Astrocyte of the cerebellum (primary cell): ENCODE measurements around the gene B3GLCT.

Experiments
- DNase-seq: peaks from one replicate; pipeline ENCODE4 v3.0.0-alpha.2; 2011; ENCODE audit warnings: low read depth
- H3K4me3 ChIP-seq: 2 replicates; pipeline ENCODE4 v1.5.1; 2011; ENCODE audit warnings: mild to moderate bottlenecking, low read depth, low read length, moderate library complexity
- in situ Hi-C: cut with HindIII; loops from 2 replicates; pipeline ENCODE4 v1.10.0; 2017; ENCODE audit warnings: low sequenced_read_pairs
- TF ChIP-seq, protein P1 (sequence below): IDR thresholded peaks from 2 replicates; pipeline ENCODE4 v1.5.1; 2012; ENCODE audit warnings: low read length, low read depth, moderate library complexity, mild to moderate bottlenecking; ENCODE audit errors: missing control alignments

The B3GLCT gene

DNA sequence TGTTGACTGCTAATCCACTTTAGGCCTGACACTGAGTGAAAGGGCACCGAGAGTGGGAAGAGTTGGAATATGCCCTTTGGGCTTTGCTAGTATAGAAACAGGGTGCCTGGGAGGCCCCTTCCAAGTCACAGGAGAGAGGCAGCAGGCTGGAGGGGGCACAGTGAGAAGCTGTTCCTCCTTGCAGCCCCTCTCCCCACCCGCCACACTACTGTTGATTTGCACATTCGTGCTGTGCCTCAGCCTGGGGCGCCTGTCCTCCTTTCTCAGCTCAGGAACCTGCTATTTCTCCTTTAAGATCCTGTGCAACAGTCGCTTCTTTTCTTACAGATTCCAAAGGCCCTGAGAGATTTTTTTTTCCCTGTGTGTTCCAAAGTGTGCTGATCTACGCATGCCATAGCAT lies 2.8 kb upstream of the B3GLCT start:
- in situ Hi-C loops, result no loop called here
- TF ChIP-seq, protein P1, sequence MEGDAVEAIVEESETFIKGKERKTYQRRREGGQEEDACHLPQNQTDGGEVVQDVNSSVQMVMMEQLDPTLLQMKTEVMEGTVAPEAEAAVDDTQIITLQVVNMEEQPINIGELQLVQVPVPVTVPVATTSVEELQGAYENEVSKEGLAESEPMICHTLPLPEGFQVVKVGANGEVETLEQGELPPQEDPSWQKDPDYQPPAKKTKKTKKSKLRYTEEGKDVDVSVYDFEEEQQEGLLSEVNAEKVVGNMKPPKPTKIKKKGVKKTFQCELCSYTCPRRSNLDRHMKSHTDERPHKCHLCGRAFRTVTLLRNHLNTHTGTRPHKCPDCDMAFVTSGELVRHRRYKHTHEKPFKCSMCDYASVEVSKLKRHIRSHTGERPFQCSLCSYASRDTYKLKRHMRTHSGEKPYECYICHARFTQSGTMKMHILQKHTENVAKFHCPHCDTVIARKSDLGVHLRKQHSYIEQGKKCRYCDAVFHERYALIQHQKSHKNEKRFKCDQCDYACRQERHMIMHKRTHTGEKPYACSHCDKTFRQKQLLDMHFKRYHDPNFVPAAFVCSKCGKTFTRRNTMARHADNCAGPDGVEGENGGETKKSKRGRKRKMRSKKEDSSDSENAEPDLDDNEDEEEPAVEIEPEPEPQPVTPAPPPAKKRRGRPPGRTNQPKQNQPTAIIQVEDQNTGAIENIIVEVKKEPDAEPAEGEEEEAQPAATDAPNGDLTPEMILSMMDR, result no peak
- no peak for DNase-seq
- H3K4me3 ChIP-seq, result no peak overlapping the region

DNA sequence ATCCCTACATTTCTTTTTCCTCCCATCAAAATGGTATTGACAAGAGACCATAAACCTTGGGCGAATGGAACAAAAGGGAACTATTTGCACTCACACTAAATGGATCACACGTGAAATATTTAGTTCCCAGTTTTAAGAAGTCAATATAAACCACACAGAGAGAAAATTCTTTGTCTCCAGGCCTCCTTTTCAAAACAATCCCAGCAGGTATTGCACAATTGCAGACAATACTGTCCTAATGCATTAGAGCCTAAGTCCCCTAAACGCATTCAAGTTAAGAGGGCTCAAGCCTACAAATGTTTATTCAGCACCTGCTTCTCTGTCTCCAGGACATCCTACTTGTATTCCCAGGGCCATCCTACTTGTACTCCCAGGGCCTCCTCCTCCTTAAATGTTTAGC lies 1.3 kb upstream of the B3GLCT start:
- in situ Hi-C loops, result no loop called here
- TF ChIP-seq, protein P1, result no peak
- H3K4me3 ChIP-seq, result no peak overlapping the region
- no peak for DNase-seq

DNA sequence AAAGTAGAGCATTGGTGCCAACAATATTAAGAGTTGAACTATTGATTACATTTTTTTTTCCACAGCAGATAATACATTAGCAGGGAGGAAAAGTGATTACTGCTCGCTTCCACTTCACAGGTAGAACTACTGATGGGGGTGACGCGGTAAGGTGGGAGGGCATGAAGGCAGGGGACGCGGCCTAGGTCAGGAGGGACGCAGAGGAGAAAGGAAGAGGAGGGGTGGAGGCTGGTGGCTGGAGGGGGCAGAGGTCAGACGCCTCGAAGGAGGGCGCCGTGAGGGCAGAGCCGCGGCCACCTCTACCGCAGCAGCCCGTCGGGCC lies 287 bp upstream of the B3GLCT start:
- DNase-seq, result no peak
- TF ChIP-seq, protein P1, result no peak
- in situ Hi-C loops, result no loop called here
- H3K4me3 ChIP-seq, result peak overlapping the region; percentile 68

DNA sequence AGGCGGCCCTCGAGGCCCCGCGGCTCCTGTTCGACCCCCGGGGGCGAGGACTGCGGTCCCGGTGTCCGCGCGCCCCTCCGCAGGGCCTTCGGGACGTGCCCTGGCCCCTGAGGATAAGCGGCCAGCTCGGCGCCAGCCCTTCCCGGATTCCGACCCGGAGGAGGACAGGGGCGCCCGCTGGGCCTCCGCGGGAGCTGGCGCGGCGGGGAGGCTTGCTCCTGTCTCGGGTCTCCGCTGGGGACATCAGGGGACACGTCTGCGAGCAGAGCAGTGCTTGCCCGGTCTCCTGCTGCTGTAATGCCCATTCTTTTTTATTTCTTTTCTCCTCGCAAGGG lies 829 bp downstream of the B3GLCT start:
- TF ChIP-seq, protein P1, result no peak
- in situ Hi-C loops, result no loop called here
- H3K4me3 ChIP-seq, result peak overlapping the region; percentile 68
- no peak for DNase-seq

DNA sequence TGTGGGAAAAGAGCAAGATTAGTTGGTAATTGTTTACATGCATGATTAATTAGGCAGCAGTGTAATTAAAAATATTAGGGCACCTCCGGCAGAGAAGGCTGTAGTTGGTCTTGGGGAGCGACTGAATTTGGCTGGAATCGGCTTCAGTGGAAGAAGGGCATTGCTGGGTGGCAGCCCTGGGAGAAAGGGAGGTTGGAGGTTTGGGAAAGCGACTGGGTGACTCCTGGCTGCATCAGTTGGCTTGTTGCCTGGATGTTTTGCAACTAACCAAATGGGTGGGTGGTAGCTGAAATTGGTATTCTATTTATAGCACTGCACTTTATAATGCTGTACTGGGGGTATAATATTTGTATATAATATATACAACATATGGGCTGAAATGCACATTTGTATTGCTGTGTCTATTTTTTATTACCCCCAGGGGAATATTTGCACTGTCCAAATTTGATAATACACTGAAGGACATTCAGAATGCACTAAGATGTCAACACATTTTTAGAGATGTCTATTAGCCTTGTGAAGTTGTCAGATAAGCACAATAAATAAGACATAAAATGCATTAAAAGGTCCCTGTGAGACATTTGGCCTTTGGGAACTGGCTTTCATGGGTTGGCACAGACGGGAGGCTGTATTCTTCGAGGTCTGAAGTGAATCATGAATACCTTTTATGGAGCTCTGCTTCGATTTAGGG lies 1.7 kb downstream of the B3GLCT start:
- DNase-seq, result no peak
- TF ChIP-seq, protein P1, result no peak
- in situ Hi-C loops, result no loop called here
- H3K4me3 ChIP-seq, result peak overlapping the region; percentile 68

DNA sequence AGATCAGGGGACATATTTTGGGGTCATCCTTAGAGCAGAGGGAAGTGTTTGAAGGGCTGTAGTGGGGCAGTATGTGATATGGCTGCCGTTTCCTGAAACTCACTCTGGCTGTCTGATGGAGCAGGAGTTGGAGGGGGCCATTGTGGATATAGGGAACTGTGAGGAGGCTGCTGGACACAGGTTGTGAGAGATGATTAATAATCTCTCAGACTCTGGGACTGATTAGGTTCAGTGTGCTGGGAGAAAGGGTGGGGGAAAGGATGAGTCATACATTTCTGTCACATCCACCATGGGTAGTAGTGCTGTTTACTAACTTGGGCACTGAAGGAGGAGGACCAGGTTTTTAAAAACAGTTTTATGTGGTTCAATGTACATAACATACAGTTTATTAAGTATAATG lies 4.8 kb downstream of the B3GLCT start:
- in situ Hi-C loops, result no loop called here

More for the DNA sequence above, 4.8 kb downstream of the B3GLCT start:
- no peak overlapping the region for H3K4me3 ChIP-seq
- no peak for DNase-seq
- TF ChIP-seq, protein P1, result no peak
